Cardiac septum (tissue), 1 donor: ENCODE results near the gene RPRD2. TPM values are rescaled to one million over a fixed set of nuclear protein-coding genes. Genes with fewer than 3 reads are reported as not detected.
"Not testable (repeated sequence)": the region's sequence is repeated elsewhere in the genome, so short reads cannot be mapped to it uniquely, and the experiment has no call there.

ENCODE experiments used
- DNase-seq: peaks from one replicate; pipeline ENCODE4 v3.0.0-alpha.2; 2020; ENCODE audit warnings: low spot score
- intact Hi-C: fragments of 100-400 bp; cut with DNase I; formaldehyde crosslinking; loops from one replicate; pipeline ENCODE4 v1.14.0; 2022
- long read RNA-seq: library from polyadenylated mRNA; unstranded; transcript quantifications from one replicate; pipeline ENCODE4 v2.0.0, GENCODE V29; 2021
- total RNA-seq: library from RNA; stranded (reverse); fragmentation: NEBNext Ultra II Directional; extraction: Animal tissue kit (Norgen Biotek cat#: 25700); gene quantifications from one replicate; pipeline ENCODE4 v1.2.1, GENCODE V29; 2021
- donor health status: DM: no; HTN: no; CAD: no.

The RPRD2 gene
- total RNA-seq: 23.5 TPM
- long read RNA-seq, partial matches to known transcripts: 11 of 13 reads
- long read RNA-seq, other reads (novel, unspliced or antisense): 1 of 13 reads

DNA sequence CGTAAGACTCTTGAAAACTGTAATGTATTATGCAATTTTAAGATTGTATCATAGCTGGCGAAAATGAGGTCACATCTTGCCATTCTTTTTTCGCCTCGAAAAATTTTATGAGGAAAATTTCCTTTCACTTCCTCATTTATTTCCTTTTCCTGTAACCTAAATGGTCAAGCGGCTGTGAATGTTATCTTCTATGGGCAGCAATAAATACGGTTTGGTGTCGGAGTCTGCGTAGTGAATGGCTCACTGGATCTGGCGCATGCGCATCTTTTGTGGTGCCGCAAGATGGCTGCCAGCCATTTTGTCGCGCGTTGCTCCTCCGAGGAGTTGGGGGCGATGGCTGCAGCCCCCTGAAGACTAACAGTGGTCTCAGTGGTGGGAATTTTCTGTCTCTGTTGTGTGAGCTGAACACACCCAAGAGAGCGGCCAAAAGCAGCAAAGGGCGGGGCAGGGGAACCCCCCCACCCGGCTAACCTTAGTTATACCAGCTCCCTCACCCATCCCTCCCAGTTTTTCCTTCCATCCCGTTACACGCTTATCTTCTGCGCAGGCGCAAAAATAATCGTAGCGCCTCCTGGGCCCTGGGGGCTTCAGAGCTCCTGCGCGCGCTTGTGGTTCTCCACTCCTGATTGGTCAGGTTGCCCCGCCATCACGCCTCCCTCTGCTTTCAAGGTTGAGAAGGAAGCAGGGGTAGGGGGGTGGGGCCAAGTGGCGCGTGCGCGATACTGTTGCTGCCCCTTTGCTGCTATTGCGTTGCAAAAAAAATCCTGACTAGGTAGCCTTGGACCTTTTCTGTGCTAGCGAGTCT is at the start of gene RPRD2:
Gene RPRD2 (plus strand): TSS at position 722 of the 805 bp plus-strand sequence. CDS start 568 bp downstream, outside the sequence.
- intact Hi-C loops: loop anchor here (5.0 to 10.0 kb wide), 4 partner anchors 81 to 251 kb away; partner anchors contain the start of genes APH1A and CIART

DNA sequence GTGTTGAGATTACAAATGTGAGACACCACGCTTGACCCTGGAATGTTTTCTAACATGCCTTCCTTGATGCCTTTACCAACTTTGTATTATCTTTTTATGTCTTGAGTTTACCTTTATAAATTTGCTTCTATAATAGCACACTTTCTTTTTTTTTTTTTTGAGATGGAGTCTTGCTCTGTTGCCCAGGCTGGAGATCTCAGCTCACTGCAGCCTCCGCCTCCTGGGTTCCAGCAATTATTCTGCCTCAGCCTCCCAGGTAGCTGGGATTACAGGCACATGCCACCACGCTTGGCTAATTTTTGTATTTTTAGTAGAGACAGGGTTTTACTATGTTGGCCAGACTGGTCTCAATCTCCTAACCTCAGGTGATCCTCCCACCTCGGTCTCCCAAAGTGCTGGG is 49.3 kb upstream of the RPRD2 start:
- DNase-seq, intact Hi-C loops: not testable (repeated sequence)

More for the DNA sequence above, at the start of gene RPRD2:
- peak; percentile 99 for DNase-seq

GRCh38 chr1:150320667-150320978 is 43.3 kb upstream of the RPRD2 start:
- intact Hi-C loops: loop anchor here (2.0 to 5.0 kb wide), 2 partner anchors 47 to 52 kb away; partner anchors contain the start of gene APH1A
- no peak for DNase-seq

GRCh38 chr1:150321826-150322166 is 42.2 kb upstream of the RPRD2 start:
- intact Hi-C loops: loop anchor here (2.0 to 5.0 kb wide), 2 partner anchors 46 to 53 kb away; partner anchors contain the start of gene APH1A
- DNase-seq: no peak

GRCh38 chr1:150322310-150322709 is 41.6 kb upstream of the RPRD2 start:
- no peak for DNase-seq
- intact Hi-C loops: loop anchor here (5.0 kb wide), 1 partner anchor 45 kb away; no protein-coding TSS in a partner anchor

- intact Hi-C loops: no loop called here
- no peak for DNase-seq
Measured at GRCh38 chr1:150332651-150333290, 31.2 kb upstream of the RPRD2 start.

- intact Hi-C loops: no loop called here
- no peak for DNase-seq
Measured at GRCh38 chr1:150346316-150346715, 17.6 kb upstream of the RPRD2 start.

DNA sequence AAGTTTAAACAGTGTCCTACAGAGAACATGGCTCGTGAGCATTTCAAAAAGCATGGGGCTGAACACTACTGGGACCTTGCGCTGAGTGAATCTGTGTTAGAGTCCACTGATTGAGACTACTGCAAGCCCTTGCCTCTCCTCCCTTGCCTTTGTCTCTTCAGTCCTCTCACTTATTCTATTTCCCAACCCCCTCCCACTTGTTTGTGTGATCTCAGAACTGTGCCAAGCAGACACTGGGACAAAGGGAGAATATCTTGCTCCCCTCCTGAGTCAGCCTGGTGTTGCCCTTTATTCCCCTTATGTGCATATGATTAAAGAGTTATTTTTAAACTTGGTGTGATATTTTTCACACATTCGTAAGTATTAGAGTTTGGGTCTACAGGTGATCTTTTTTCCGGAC is 11.1 kb upstream of the RPRD2 start:
- intact Hi-C loops: no loop called here
- no peak for DNase-seq

- no peak for DNase-seq
- intact Hi-C loops: loop anchor here (5.0 to 10.0 kb wide), 4 partner anchors 81 to 252 kb away; partner anchors contain the start of genes APH1A and CIART
Measured at GRCh38 chr1:150362721-150363425, 1.1 kb upstream of the RPRD2 start.

- DNase-seq: peak; percentile 89
- intact Hi-C loops: loop anchor here (5.0 to 10.0 kb wide), 5 partner anchors 42 to 250 kb away; partner anchors contain the start of genes APH1A, CIART and PRPF3
Measured at GRCh38 chr1:150364231-150365003, 470 bp downstream of the RPRD2 start.

- no peak for DNase-seq
- intact Hi-C loops: loop anchor here (5.0 to 10.0 kb wide), 3 partner anchors 44 to 249 kb away; partner anchors contain the start of gene PRPF3
Measured at GRCh38 chr1:150365941-150366340, 2.0 kb downstream of the RPRD2 start.

DNA sequence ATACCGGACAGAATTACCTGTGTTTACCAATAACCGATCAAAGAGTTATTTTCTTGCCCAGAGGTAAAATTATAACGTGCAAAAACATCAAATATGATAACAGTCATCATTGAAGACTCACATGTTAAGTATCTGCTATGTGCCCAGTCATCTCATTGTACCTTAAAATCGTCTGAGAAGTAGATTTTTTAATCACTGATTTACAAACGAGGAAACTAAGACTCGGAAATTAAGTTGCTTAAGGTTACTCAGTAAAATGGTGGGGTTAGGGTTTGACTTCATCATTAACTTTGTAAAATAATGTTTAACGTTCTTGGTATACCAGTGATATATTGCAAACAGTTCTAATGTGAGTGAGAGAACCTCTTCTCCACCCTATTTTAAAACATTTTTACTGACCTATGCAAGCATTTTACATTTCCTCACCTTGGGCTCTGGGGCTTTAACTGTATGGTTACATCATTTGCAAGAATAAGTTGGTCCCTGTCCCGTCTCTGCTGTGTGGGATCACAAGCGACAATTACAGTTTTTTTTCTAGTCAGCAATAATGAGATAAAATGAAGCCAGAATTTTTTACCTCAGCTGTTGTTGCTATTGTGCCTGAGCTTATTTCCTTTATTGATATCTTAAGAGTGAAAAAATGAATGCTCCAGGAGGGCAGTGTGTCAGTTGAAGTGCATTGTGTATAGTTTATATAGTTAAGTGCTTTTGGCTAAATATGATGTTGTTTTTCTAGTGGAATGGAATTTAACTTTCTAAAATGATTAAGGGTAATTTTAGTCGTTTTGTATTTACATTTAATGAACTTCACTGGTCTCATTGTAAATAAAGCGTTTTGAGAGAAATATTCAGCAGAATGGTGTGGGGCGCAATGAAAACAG is 2.7 kb downstream of the RPRD2 start:
- intact Hi-C loops: loop anchor here (5.0 to 10.0 kb wide), 3 partner anchors 44 to 248 kb away; partner anchors contain the start of gene PRPF3
- no peak for DNase-seq

- intact Hi-C loops: loop anchor here (10.0 kb wide), 1 partner anchor 54 kb away; no protein-coding TSS in a partner anchor
- no peak for DNase-seq
Measured at GRCh38 chr1:150371110-150371509, 7.2 kb downstream of the RPRD2 start.

GRCh38 chr1:150372580-150372979 is 8.6 kb downstream of the RPRD2 start:
- DNase-seq: no peak
- intact Hi-C loops: loop anchor here (10.0 kb wide), 1 partner anchor 52 kb away; no protein-coding TSS in a partner anchor

DNA sequence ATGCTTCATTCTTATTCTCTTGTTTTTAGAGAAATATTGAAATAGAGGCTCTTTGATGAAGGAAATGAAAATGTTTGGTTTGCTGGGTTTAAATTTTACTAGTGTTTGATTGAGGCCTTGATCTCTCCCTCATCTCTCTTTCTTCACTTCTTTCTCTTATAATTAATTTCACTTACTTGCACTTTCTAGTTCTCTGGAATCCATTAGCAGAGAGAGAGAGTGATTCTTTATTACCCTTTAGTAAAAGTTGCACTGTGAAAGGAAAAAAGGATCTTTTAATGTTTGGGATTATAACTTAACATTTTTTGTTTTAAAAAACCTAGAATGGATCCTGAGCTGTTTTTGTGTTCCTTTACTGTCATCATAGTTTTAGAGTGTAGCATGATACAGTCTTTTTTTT is 12.2 kb downstream of the RPRD2 start:
- no peak for DNase-seq
- intact Hi-C loops: loop anchor here (10.0 kb wide), 1 partner anchor 49 kb away; no protein-coding TSS in a partner anchor

GRCh38 chr1:150383631-150384324 is 19.8 kb downstream of the RPRD2 start:
- intact Hi-C loops: no loop called here

More at GRCh38 chr1:150383631-150384324, 19.8 kb downstream of the RPRD2 start:
- DNase-seq: no peak
